ENCODE measurements around the gene RIC3. TPM values are rescaled to one million over a fixed set of nuclear protein-coding genes. Genes with fewer than 3 reads are reported as not detected.

The RIC3 gene
- total RNA-seq, 1 donor from 2014 or later = 12.9 TPM

- no peak overlapping the region for H3K27ac ChIP-seq
- DNase-seq (no peak), ATAC-seq (no peak)
- H3K27me3 ChIP-seq = no peaks in the 10 kb centered on the region
- TF ChIP-seq, protein P1, sequence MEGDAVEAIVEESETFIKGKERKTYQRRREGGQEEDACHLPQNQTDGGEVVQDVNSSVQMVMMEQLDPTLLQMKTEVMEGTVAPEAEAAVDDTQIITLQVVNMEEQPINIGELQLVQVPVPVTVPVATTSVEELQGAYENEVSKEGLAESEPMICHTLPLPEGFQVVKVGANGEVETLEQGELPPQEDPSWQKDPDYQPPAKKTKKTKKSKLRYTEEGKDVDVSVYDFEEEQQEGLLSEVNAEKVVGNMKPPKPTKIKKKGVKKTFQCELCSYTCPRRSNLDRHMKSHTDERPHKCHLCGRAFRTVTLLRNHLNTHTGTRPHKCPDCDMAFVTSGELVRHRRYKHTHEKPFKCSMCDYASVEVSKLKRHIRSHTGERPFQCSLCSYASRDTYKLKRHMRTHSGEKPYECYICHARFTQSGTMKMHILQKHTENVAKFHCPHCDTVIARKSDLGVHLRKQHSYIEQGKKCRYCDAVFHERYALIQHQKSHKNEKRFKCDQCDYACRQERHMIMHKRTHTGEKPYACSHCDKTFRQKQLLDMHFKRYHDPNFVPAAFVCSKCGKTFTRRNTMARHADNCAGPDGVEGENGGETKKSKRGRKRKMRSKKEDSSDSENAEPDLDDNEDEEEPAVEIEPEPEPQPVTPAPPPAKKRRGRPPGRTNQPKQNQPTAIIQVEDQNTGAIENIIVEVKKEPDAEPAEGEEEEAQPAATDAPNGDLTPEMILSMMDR (IDR thresholded peaks at IDR 0.05) = no peak
- H3K4me3 ChIP-seq = no peak overlapping the region
- H3K9me3 ChIP-seq = no peaks in the 10 kb centered on the region
- H3K4me1 ChIP-seq = no peaks in the 10 kb centered on the region
- intact Hi-C loops (cut with DNase I) = loop anchor here (10.0 kb wide), 1 partner anchor 208 kb away; no protein-coding TSS in a partner anchor
- H3K36me3 ChIP-seq = no peaks in the 10 kb centered on the region
These were observed 65.9 kb downstream of the RIC3 start for GRCh38 chr11:8102965-8103364.

- intact Hi-C loops (cut with DNase I) = loop anchor here (10.0 kb wide), 1 partner anchor 208 kb away; no protein-coding TSS in a partner anchor
- no peaks in the 10 kb centered on the region for H3K4me1 ChIP-seq
- ATAC-seq (no peak), DNase-seq (no peak)
- H3K27me3 ChIP-seq = no peaks in the 10 kb centered on the region
- H3K4me3 ChIP-seq = no peak overlapping the region
- H3K36me3 ChIP-seq = no peaks in the 10 kb centered on the region
- TF ChIP-seq, protein P1 (IDR thresholded peaks at IDR 0.05) = no peak
- H3K27ac ChIP-seq = no peak overlapping the region
- H3K9me3 ChIP-seq = no peaks in the 10 kb centered on the region
These were observed 66.4 kb downstream of the RIC3 start for GRCh38 chr11:8102296-8102915.

- Histone ChIP-seq H3K27ac (no peak overlapping the region), H3K27me3 (no peaks in the 10 kb centered on the region), H3K4me3 (no peak overlapping the region), H3K36me3 (no peaks in the 10 kb centered on the region), H3K4me1 (no peaks in the 10 kb centered on the region), H3K9me3 (no peaks in the 10 kb centered on the region)
- ATAC-seq (no peak), DNase-seq (no peak)
- intact Hi-C loops (cut with DNase I) = loop anchor here (2.0 to 10.0 kb wide), 2 partner anchors 95 to 207 kb away; no protein-coding TSS in a partner anchor
- TF ChIP-seq, protein P1 (IDR thresholded peaks at IDR 0.05) = no peak
These were observed 67.4 kb downstream of the RIC3 start for GRCh38 chr11:8101421-8101820.

- no peaks in the 10 kb centered on the region for H3K36me3 ChIP-seq
- intact Hi-C loops (cut with DNase I) = loop anchor here (2.0 to 10.0 kb wide), 2 partner anchors 94 to 206 kb away; no protein-coding TSS in a partner anchor
- H3K27ac ChIP-seq = no peak overlapping the region
- no peak overlapping the region for H3K4me3 ChIP-seq
- H3K4me1 ChIP-seq = no peaks in the 10 kb centered on the region
- ATAC-seq (no peak), DNase-seq (no peak)
- H3K27me3 ChIP-seq = no peaks in the 10 kb centered on the region
- H3K9me3 ChIP-seq = no peaks in the 10 kb centered on the region
- TF ChIP-seq, protein P1 (IDR thresholded peaks at IDR 0.05) = no peak
These were observed 68.2 kb downstream of the RIC3 start for GRCh38 chr11:8100605-8101004.

GRCh38 chr11:8100158-8100557 lies 68.7 kb downstream of the RIC3 start:
- Histone ChIP-seq H3K27me3 (no peaks in the 10 kb centered on the region), H3K36me3 (no peaks in the 10 kb centered on the region), H3K4me3 (no peak overlapping the region), H3K27ac (no peak overlapping the region), H3K9me3 (no peaks in the 10 kb centered on the region), H3K4me1 (no peaks in the 10 kb centered on the region)
- DNase-seq = no peak
- ATAC-seq = no peak
- TF ChIP-seq, protein P1 (IDR thresholded peaks at IDR 0.05) = no peak
- intact Hi-C loops (cut with DNase I) = loop anchor here (2.0 to 10.0 kb wide), 2 partner anchors 93 to 205 kb away; no protein-coding TSS in a partner anchor
